Measurements from ENCODE around the gene PIEZO2.
"Not testable (repeated sequence)": the region's sequence is repeated elsewhere in the genome, so short reads cannot be mapped to it uniquely, and the experiment has no call there.

The PIEZO2 gene

DNA sequence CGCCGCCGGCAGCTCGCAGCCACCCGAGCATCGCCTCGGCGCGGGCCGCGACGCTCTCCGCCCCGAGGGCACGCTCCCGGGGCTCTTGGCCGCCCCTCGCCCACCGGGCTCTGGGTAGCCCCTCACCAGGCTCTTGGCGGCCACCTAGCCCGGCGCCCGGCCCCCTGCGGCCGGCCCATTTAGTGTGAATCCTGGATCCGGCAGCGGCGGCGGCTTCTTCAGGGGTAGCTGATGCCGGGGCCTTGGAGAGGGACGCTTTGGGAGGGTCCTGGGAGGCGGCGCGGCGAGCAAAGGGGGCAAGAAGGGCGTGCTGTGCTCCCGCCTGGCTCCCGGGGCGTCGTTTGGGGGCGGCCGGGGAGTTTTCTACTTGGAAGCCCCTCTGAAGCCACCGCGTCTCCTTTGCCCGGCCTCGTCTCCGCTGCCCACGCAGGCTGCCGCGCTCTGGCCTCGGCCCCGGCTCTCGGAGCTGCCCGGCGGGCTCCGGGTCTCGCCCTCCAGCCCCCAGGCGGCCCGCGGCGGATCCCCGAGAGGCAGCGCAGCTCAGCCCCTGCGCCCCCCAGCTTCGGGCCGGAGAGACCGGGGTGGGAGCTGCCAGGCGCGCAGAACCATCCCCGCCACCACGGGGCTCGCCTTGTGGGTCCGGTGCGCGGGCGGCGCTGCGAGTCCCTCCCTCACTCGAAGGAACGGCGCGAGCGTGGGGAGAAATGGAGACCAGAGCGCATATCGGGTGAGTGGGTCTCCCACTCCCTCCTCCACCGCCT is 509 bp downstream of the PIEZO2 start:
- no peak for DNase-seq

DNA sequence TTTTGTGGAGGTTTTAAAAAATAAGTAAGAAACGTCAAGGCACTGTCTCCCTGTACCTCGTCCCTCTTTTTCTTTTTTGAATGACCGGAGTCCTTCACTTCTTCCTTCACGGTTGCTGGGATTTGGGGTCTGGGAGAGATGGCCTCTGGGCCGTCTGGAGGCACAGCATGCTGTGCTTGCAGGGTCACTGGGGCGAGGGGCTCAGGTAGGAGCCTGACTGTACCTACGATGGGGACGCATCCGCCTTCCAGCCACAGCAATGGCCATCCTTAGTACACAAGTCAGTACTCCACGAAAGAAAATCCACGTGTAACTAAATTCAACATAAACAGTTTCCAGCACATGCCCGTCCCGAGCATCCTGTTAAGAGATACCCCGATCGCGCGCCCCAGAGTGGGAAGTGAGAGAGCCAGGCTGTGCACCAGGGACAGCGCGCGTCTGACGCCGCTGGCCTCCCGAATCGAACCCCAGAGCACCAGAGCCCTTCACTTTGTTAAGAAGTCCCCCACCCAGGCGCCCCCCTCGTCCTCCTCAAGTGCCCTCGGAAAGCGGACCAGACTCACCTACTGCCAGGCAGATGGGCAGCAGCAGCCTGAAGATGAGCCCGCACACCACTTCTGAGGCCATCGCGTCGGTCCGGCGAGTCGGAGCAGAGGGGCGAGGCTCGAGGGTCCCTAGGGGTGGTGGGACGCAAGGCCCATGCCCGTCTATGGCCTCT is 1.2 kb downstream of the PIEZO2 start:
- no peak for DNase-seq

DNA sequence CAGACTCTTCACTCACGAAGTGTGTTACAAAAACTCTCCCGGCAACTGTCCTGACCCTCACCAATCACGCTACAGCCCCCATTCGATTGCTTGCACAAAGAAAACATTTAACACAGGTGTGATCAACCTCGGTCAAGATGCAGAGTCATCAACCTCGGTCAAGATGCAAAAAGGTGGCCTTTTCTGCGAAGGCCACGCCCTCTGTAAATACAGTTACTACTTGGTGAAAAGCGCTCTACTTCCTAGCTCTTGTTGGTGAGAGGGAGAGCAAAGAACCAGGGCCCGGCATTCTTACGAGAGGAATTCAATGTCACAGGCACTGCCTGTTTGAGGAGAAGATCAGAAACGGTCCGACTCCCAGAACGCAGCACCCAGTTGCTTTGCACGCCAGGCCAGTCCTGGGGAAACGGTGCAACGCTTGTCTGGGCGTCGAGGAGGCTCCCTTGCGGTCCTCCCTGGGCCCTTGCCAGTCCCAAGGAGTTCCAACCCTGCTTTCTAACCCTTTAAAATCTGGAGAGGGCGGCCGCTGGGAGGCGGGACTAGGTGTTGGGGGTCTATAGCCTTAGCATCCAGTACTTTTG is 1.9 kb downstream of the PIEZO2 start:
- DNase-seq: no peak

DNA sequence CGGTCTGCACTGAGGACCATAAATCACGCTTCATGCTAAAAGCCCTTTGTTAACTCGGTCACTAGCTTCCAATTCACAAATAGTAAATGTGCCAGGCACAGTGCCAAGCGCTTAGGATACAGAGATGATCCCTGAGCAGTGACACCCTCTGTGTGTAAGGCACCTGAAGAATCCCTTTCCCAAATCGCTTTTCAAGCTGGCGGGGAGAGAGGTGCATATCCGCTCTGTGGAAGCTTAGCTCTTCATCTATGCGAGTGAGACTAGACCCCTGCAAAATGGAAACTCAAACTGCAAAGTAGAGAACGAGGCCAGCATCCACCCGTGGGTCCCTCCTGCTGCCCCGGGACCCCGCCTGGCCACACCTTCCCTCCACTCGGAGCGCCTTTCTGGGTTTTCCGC is 2.4 kb downstream of the PIEZO2 start:
- DNase-seq: no peak

DNA sequence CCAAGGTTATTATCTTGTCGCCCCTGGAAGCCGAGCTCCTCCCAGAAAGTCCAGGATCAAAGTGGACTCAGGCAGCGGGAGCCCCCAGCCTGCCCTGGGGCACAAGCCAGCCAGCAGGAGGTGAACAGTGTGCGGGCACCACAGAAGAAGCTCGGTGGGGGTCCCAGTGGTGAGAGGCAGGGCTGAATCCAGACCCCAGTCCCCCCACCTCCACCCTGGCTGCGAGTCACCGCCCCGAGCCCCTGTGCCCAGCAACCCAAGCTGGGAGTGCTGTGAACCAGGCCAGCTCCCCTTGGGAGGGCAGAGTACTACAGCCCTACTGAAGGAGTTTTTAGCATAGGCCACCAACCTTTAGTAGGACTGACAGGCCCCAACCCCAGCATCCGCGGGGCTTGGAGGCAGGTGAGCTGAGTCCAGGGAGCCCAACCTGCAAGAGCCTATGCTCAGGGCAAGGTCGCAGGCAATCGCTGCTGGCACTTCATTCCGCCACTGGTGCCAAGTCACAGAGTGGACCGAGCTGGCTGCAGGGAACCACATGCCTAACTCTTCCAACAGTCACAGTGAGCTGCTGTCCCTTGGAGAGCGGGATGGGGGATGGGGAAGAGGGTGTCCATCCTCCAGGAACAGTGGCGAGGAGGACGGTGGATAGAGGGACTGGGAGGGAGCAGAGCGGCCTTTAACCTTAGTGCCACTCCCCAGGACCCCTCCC is 3.0 kb downstream of the PIEZO2 start:
- no peak for DNase-seq

DNA sequence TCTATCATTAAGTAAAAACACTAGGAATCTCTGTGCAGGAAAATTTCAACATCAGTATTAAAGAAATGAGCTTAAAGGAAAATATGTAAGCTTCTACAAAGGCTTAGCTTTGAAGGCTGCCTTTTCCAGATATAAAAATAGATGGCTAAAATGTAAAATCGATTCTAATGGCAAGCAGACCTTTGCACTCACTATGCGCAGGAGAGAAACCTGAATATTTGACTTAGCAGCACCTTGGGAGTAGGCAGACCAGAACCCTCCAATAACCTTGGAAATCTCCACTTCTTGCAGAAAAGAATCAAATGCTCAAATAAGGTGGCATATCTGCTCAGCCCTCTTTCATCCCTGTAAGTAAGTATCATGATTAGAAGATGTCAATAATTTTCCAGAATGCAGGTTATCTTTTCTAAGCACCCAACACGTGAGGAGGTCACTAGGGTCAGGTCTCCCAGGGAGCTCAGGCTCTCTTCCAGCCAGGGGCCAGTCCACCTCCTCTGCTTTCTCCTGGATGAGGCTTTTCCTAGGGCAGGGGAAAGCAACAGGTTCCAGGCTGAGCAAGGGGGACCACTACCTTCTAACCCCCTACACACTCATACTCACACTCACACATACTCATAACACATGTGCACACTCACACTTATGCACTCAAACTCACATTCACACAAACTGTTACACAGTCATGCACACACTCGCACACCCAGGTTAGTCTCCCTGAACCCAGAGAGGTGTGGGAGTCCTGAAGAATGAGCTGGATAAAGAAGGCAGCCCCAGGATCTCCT is 3.8 kb downstream of the PIEZO2 start:
- DNase-seq: no peak

DNA sequence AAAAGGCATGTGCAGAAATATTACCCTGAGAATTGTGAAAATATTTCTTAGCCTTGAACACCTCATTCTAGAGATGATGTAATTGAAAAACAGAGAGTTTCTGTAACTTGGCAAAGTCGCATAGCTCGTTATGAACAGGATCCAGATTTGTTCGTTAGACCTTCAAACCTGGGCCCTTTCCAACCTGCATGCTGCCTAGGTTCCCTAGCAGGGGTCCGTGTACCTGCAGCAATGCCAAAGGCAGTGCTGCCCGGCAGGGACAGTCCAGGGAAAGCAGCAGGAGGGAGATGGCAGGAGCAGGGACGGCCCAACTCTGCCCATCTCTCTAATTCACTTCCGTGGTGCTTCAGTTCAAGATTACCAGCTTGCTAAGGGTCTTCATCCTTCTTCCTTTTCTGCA is 12.0 kb downstream of the PIEZO2 start:
- no peak for DNase-seq

DNA sequence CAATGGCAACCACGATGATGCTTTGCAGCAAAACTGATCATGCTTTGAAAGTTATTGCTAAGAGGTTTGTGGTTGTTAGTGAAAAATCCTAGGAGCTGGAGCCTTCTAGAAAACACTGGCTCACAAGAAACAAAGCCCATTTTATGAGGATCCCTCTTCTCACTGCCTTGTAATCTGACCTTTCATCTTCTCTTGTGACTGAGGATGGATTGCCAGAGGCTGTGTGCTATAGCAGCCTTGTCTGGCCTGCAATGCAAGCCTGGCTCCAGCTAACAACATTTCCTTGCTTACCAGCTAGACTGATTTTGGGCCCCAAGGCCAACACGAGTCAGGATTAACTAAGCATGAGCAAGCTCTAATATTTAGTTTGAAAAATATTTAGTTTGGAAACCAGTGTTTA is 13.1 kb downstream of the PIEZO2 start:
- DNase-seq: no peak

DNA sequence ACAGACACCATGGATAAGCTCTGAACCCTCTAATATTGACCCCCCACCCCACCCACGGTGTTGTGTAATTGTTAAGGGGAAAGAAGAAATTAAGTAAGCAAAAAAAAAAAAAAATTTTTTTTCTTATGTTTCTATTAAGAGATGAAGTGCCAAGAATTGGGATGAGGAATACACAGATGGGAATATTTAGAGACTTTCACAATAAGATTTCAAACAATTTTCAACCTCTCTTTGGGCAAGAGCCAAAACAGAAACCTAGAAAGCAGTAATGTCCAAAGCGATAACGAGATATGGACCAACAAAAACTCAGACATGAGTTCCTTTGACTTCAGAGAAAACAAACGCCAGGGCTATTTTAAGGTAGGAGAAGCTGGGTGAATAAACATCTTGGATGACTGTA is 14.4 kb downstream of the PIEZO2 start:
- no peak for DNase-seq

DNA sequence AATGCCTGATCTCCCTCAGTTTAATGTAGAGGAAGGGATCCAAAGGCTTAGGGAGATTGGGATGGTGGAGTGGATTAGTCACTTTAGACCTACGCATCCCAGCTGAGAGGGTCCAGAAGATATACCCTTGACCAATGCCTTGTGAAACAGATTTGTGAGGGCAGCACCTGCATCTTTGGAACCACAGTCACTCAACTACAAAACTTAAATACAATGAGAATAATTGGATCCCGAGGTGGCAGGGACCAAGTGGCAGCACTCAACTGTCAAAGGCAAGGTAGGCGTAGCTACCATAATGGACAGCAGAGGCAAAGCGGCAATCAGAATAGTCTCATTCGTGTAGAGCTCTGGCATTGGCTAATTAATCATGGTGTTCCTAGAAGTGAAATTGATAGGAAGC is 20.3 kb downstream of the PIEZO2 start:
- DNase-seq: not testable (repeated sequence)

DNA sequence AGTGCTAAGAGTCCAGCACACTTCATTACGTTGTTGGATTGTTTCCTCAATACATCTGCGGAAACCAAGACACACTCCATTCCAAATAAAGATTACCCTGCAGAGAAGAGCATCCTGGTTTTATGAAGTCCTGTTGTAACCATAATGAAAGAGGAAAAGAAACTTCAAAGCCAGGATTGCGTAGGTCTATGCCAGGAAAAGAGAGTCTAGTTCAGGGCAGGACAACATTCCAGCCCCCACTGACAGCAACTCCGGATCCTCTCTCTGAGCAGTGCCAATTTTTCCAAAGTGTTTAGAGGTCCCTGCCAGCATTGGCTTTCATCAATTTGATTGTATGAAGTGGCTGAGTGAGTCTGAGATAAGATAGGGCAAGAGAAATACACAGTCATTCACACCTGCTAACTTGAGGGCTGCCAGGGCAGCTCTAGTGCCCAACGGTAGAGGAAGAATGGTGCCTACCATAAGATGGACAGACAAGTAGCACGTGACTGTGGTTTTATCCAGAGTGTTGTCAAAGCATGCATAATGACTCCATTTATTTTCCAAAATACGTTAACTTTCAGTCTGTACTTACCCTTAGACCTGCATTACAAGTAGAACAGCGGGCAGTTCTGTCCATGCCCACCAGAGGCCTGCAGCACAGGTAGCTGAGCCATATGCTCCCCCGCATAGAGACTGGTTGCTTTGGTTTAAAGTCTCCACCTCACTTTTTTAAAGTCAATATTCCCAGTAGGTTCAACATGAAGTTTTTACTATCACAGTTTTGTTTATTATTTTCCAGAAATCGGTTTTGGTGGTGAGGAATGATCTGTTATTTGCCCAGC is 23.7 kb downstream of the PIEZO2 start:
- no peak for DNase-seq

DNA sequence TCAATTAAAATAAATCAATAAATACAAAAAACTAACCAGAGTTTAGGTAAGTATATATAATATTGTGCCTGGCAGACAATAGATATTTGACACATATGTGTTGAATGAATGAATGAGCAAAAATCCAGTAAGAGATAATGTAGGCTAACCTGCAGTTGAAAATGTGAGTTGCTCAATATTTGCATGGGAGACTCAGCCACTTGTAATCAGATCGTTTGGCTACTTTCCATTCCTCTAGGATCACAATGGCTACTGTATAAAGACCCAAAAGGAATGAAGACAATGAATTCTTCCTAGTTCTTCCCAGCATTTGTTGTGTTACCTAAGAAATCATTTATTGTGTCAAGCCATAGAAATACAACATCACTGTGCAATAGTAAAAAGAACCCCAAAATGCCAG is 25.3 kb downstream of the PIEZO2 start:
- no peak for DNase-seq

DNA sequence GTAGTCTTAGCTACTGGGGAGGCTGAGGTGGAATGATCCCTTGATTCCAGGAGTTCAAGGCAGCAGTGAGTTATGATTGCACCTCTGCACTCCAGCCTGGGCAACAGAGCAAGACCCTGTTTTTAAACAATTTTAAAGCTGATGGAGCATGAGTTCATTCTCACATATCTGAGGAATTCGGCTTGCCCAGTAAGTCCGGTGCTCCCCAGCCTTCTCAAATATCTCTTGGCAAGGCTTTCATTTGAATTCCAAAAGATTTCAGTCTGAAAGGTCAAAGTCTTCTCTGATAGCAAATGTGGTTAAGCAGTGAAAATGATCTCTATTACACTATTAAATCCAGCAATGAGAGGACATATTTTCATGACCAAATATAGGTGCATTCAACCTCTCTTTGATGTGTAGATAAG is 27.9 kb downstream of the PIEZO2 start:
- no peak for DNase-seq

DNA sequence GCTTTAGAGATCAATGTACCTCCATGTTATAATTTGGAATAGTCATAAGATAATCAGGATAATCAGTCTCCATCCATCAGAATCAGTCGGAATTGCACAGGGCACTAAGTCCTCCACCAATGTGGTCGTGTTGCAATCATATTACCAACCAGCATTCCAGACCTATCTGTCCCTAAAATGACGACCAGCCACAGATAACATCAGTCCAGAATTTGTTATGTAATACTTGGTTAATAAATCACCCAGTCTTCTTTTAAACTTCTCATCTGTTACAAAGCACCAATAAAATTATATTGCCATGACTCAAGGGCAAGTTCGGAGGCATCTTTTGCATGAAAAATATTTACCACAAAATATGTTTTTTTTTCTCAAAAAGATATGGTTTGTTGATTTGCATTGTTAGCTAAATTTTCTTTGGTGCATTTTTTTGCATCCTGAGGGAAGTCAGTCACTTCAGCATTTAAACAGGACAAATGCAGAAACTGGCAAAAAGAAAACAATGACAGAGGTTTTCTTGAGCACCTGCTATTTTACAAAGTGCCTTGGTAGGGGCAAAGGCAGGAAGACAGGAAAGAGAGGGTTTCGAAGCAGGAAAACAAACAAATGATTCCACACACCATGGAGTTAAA is 29.3 kb downstream of the PIEZO2 start:
- no peak for DNase-seq

DNA sequence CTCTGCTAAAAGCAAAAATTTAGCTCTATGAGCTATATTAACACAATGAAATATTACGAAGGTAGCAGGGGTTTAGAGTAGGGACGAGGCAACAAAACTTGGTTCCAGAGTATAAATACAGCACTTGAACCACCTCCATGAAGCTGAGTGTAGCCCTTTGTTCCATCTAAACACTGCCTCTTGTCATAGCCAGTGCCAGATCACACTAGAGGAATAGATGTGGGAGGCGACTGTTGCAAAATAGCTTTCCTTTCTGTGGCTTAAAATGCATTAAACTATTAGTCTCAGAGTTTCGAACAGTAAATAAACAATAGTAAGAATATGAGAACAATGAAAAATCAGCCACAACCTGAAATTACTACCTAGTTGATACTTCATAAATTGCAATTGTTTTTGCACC is 29.8 kb downstream of the PIEZO2 start:
- DNase-seq: no peak

DNA sequence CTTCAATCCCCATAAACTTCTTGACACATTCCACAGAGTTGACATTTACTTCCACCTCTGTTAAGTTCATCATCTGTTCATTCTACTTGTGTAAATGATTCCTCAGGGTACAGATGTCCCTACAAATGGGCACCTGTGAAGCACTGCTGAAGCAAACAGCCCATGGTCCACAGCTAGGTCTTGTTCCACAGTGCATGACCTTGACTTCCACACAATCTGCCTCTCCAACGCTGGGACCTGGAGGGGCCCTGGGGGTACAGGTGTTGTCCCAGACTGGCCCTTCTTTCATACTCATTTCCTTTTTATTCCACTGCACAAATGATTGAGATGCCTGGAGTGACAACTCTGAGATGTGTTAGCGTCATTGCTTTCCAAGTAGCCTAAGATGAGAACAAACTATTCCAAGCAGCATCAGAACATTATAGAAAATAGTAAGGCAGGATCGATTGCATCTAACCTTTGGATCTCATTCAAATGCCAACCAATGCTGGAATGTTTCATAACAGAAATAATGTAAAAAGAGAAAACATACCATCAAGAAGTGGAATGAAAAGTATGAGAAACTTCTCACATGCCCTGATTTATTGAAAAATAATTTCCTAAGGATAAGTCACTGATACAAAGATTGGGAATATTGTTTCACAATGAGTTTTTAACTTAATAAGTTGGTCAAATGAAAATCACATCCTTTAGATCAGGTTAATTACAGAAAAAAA is 31.2 kb downstream of the PIEZO2 start:
- no peak for DNase-seq

DNA sequence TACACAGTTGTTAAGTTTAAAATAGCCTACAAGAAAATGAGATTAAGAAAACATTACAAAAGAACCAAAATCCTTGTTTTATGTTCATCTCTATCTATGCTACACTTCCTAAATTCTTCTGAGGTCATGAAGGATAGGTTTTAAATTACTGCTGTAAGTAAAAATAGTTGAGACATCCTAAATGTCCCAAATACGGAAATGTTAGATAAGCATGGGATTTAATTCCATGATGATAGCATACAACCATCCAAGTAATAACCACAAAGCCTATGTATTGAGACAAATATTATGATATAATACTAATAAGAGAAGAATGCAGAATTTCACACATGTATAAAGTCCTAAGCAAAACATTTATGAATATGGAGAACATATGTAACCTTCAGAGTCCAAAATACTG is 34.1 kb downstream of the PIEZO2 start:
- no peak for DNase-seq

DNA sequence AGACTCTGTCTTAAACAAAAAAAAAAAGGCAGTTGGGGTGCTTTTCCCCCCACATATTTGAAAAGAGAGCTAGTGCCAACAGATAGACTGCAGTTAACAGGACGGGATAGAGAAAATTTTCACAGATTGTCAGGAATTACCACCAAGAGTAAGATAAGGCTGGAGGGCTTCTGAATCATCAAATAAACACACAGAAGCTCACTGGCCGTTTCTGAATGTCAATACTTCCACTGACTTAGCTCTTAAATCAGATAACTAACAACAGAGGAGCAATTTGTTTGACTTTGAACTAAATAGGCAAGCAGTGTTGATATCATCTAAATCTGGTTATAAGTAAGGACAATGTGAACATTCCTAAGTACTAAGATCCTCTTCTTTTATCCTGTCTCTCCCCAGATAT is 34.7 kb downstream of the PIEZO2 start:
- DNase-seq: no peak

DNA sequence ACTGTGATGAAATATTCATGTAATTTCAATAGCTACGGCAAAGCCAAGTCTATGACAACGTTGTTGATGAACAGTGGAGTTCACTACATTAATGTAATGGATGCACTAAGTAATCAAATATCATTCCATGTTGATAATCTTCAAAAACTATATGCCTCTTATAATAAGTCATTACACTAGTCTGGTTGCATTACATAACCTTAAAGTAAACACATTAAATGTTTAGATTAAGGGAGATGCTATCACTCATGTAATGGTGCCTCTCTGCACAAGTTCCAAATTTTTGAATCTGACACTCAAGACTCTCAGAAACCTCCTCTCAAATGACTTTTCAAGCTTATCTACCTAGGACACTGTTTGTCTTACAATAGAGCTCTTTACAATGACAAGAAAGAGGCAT is 35.4 kb downstream of the PIEZO2 start:
- no peak for DNase-seq

DNA sequence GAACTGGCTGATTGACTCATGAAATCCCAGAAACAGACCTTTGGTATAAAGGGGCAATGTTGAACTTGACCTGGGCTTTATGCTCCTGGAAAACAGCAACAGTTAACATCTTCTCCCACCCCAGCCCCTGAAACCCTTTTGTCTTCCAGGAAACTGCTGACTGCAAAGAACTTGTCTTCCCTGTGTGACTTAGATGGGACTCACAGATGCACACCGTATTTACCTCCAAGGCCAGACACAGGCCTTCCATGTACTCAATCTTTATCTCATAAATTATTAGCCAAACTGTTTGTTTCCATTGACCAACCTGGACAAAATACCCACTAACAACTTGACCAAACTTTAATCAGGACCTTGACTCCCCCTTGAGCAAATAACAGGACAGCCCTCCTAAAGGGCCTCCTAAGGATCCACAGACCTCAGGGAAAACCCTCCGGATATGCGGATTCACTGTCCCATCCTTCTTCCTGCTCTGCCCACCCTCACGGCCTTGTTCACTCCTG is 36.3 kb downstream of the PIEZO2 start:
- no peak for DNase-seq

DNA sequence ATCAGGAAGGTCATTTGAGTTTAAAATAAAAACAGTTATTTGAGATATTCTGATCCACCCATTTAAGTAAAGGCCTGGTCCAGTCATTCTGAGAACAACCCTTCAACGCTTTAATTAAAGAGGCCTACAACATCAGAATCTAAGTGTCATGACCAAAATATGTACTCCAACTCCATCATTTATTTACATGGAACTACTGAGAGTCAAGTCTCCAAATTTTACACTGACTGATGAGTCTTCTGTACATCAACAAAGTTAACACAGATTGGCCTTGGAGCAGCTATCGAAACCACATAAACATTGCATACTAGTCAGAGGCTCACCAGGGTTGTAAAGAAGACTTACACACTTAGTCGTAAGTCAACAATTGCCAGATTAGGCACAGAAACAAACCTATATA is 37.1 kb downstream of the PIEZO2 start:
- DNase-seq: no peak

All from GDM1 (cell line).